Measurements from ENCODE around the gene MAVS. TPM values are rescaled to one million over a fixed set of nuclear protein-coding genes. Genes with fewer than 3 reads are reported as not detected.

Gene MAVS
- total and polyA plus RNA-seq, 9 of the 15 experiments (the other 6 are each of a cell fraction or from before 2014, with no cell fraction given): 1.6 to 22.0 (median 11.3) TPM

DNA sequence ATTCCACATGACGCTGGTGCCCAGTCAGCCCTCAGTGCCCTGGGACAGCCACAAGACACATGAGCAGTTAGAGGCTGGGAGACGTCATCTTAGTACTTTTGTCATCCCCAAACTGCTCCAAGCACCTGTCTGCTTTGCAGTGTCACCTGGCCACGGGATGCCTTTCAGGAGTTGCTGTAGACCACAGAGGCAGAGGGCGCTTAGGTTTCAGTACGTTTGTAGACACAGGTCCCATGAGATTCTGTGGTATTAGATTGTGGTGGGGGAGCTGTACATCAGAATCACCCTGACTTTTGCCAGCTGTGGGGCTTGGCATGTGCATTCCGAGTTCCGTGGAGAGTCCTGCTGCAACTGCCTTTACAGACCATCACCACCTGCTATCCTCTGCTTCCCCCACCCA lies 16.7 kb downstream of the MAVS start:
- in situ Hi-C loops (cut with MboI): no loop called here
- Histone ChIP-seq H4K20me1 (replicated peaks; ENCODE audit: control insufficient read depth, insufficient read depth, low read length) (no peaks in the 10 kb centered on the region), H3K27me3 (ENCODE audit: control insufficient read depth in 2 of 2, insufficient read depth in 2 of 2, low read length in 2 of 2) (no peaks in the 10 kb centered on the region; a peak in 1 of 5 replicates), H3K4me2 (ENCODE audit: insufficient read depth, low read length) (no peak overlapping the region), H3K4me3 (no peak overlapping the region), H3K4me1 (replicated peaks in 1 of 2; ENCODE audit: control insufficient read depth in 2 of 2, insufficient read depth in 2 of 2, low read length in 2 of 2) (peaks cover 0 to 3% of the 10 kb centered on the region in 2 experiments; a peak in 2 of 5 replicates), H3K9ac (ENCODE audit: insufficient read depth in 1 of 2, low read depth in 2 of 2, low read length in 2 of 2) (no peak overlapping the region), H3K9me1 (ENCODE audit: control insufficient read depth, insufficient read depth, low read length) (peaks cover 2% of the 10 kb centered on the region), H3K9me3 (replicated peaks; ENCODE audit: control insufficient read depth, insufficient read depth, low read depth, low read length) (peaks cover 4% of the 10 kb centered on the region; the same call in 1 of the 2 replicates), H2AFZ (ENCODE audit: low read depth, low read length) (no peak overlapping the region), H3K27ac (ENCODE audit: extremely low read depth, low read depth, low read length) (no peak overlapping the region), H3K79me2 (ENCODE audit: control insufficient read depth, insufficient read depth, low read length) (no peaks in the 10 kb centered on the region), H3K36me3 (ENCODE audit: control insufficient read depth, insufficient read depth, low read length) (peaks cover 68% of the 10 kb centered on the region)
- WGBS (ENCODE audit: insufficient coverage, low coverage, missing lambda C conversion rate): 94% methylated on average over 7 of the region's 7 CpGs
- DNase-seq (ENCODE audit: extremely low read depth in 1 of 4, low spot score in 3 of 4) (no peak), FAIRE-seq (no peak), ATAC-seq (no peak)
- ChIA-PET CTCF (ENCODE audit: low intra/inter-chr PET ratio) (no interaction called here), POLR2A (no interaction called here)
- BruUV-seq (replicated peaks): no TSS peak
- TF ChIP-seq, protein P1, sequence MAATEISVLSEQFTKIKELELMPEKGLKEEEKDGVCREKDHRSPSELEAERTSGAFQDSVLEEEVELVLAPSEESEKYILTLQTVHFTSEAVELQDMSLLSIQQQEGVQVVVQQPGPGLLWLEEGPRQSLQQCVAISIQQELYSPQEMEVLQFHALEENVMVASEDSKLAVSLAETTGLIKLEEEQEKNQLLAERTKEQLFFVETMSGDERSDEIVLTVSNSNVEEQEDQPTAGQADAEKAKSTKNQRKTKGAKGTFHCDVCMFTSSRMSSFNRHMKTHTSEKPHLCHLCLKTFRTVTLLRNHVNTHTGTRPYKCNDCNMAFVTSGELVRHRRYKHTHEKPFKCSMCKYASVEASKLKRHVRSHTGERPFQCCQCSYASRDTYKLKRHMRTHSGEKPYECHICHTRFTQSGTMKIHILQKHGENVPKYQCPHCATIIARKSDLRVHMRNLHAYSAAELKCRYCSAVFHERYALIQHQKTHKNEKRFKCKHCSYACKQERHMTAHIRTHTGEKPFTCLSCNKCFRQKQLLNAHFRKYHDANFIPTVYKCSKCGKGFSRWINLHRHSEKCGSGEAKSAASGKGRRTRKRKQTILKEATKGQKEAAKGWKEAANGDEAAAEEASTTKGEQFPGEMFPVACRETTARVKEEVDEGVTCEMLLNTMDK (IDR thresholded peaks at IDR 0.05; ENCODE audit: borderline replicate concordance, insufficient read depth, low read depth, low read length, poor library complexity, severe bottlenecking): no peak
- intact Hi-C loops (cut with micrococcal nuclease): no loop called here

DNA sequence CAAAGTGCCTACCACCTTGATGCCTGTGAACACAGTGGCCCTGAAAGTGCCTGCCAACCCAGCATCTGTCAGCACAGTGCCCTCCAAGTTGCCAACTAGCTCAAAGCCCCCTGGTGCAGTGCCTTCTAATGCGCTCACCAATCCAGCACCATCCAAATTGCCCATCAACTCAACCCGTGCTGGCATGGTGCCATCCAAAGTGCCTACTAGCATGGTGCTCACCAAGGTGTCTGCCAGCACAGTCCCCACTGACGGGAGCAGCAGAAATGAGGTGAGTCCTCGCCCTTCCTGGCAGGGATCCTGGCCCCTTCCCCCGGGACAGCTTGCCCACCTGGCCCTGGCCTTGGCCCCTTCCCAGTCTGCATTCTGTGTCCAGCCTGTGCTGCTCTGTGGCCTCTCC lies 17.9 kb downstream of the MAVS start:
- H3K36me3 ChIP-seq (ENCODE audit: control insufficient read depth, insufficient read depth, low read length): peaks cover 63% of the 10 kb centered on the region
- H3K9me3 ChIP-seq (replicated peaks; ENCODE audit: control insufficient read depth, insufficient read depth, low read depth, low read length): peaks cover 4% of the 10 kb centered on the region; the same call in 1 of the 2 replicates
- no peaks in the 10 kb centered on the region for H4K20me1 ChIP-seq (replicated peaks; ENCODE audit: control insufficient read depth, insufficient read depth, low read length)
- no peaks in the 10 kb centered on the region for H3K79me2 ChIP-seq (ENCODE audit: control insufficient read depth, insufficient read depth, low read length)
- no peak overlapping the region for H3K9ac ChIP-seq (ENCODE audit: insufficient read depth in 1 of 2, low read depth in 2 of 2, low read length in 2 of 2)
- FAIRE-seq (no peak), DNase-seq (ENCODE audit: extremely low read depth in 1 of 4, low spot score in 3 of 4) (no peak), ATAC-seq (no peak)
- TF ChIP-seq NFIC (IDR thresholded peaks at IDR 0.05) (0 out of 2 replicates have a peak, but pooled peaks have one; percentile 7), ZNF24 (IDR thresholded peaks at IDR 0.05) (no peak)
- in situ Hi-C loops (cut with MboI) (no loop called here), intact Hi-C loops (cut with micrococcal nuclease) (no loop called here)
- H3K27me3 ChIP-seq (ENCODE audit: control insufficient read depth in 2 of 2, insufficient read depth in 2 of 2, low read length in 2 of 2): no peaks in the 10 kb centered on the region; a peak in 1 of 5 replicates
- H3K4me3 ChIP-seq: no peak overlapping the region
- ChIA-PET POLR2A (no interaction called here), CTCF (ENCODE audit: low intra/inter-chr PET ratio) (no interaction called here)
- H3K9me1 ChIP-seq (ENCODE audit: control insufficient read depth, insufficient read depth, low read length): peaks cover 2% of the 10 kb centered on the region
- peaks cover 0 to 3% of the 10 kb centered on the region in 2 experiments; a peak in 2 of 5 replicates for H3K4me1 ChIP-seq (replicated peaks in 1 of 2; ENCODE audit: control insufficient read depth in 2 of 2, insufficient read depth in 2 of 2, low read length in 2 of 2)
- H3K27ac ChIP-seq (ENCODE audit: extremely low read depth, low read depth, low read length): no peak overlapping the region
- no peak overlapping the region for H2AFZ ChIP-seq (ENCODE audit: low read depth, low read length)
- no peak overlapping the region for H3K4me2 ChIP-seq (ENCODE audit: insufficient read depth, low read length)
- 80% methylated on average over 4 of the region's 5 CpGs for WGBS (ENCODE audit: insufficient coverage, low coverage, missing lambda C conversion rate)
- no TSS peak for BruUV-seq (replicated peaks)
